Naive B cell (primary cell): Measurements from ENCODE around the gene TSPO2. TPM values are rescaled to one million over a fixed set of nuclear protein-coding genes. Genes with fewer than 3 reads are reported as not detected.

Experiments used
- ATAC-seq, 2 donors: fragments of 150-1000 bp; cut with Tn5 transposase; 2 replicates each; pipeline ENCODE4 v1.10.0; 2021; ENCODE audit warnings: low read depth in 2 of 2, mild to moderate bottlenecking in 2 of 2, moderate library complexity in 2 of 2
- DNase-seq: peaks from one replicate; pipeline ENCODE4 v3.0.0; 2022
- H3K27ac Mint-ChIP-seq, 6 donors: one replicate each; pipeline ENCODE4 v1.8.0; 2020 to 2022; ENCODE audit warnings: mild to moderate bottlenecking in 6 of 6, mixed read lengths in 6 of 6, moderate library complexity in 5 of 6, inconsistent platforms in 2 of 6
- H3K27me3 Mint-ChIP-seq, 3 donors: one replicate each; pipeline ENCODE4 v1.8.0; 2021 to 2022; ENCODE audit warnings: mixed read lengths in 3 of 3, mild to moderate bottlenecking in 1 of 3
- H3K36me3 Mint-ChIP-seq, 2 donors: one replicate each; pipeline ENCODE4 v1.8.0; 2020 to 2022; ENCODE audit warnings: mixed read lengths in 2 of 2, inconsistent platforms in 1 of 2, mild to moderate bottlenecking in 1 of 2
- H3K4me1 Mint-ChIP-seq, 3 donors: one replicate each; pipeline ENCODE4 v1.8.0; 2020 to 2022; ENCODE audit warnings: mixed read lengths in 3 of 3, inconsistent platforms in 1 of 3, mild to moderate bottlenecking in 1 of 3, moderate library complexity in 1 of 3
- H3K4me3 Mint-ChIP-seq, 8 donors: one replicate each; pipeline ENCODE4 v1.8.0; 2020 to 2022; ENCODE audit warnings: mild to moderate bottlenecking in 8 of 8, mixed read lengths in 8 of 8, moderate library complexity in 8 of 8, inconsistent platforms in 2 of 8
- H3K9me3 Mint-ChIP-seq, 7 donors: one replicate each; pipeline ENCODE4 v1.8.0; 2020 to 2022; ENCODE audit warnings: mixed read lengths in 7 of 7, mild to moderate bottlenecking in 5 of 7, inconsistent platforms in 2 of 7, moderate library complexity in 1 of 7
- polyA plus RNA-seq, 6 donors: library from polyadenylated mRNA; unstranded; fragments of 300-500 nt; fragmentation: Illumina TruSeq; gene quantifications; one replicate each; pipeline ENCODE4 v1.2.3, GENCODE V29; 2021; ENCODE audit warnings: low read depth in 6 of 6

Gene TSPO2
- polyA plus RNA-seq, 6 donors from 2014 or later: not detected

DNA sequence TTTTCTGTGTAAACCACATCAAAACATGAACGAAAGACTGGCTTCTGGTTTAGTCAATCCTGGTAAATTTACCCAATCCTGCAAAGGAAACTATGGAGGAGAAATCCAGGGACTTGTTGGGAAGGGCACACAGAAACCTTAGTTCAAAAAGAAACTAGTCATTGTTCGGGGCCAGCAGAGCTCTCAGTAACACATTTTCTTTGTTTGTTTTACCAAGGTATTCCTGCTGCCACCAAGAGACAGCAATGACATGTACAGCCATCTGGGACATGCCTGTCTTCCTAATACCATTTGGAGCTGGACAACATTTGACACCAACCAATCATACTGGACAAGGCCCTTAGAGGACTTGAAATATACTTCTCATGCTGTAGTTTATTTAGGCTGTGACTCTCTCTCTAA is 21.6 kb downstream of the TSPO2 start:
- peaks cover 6 to 8% (median 6%) of the 10 kb centered on the region in 3 donors for H3K4me1 Mint-ChIP-seq
- H3K36me3 Mint-ChIP-seq: peaks cover 10 to 17% of the 10 kb centered on the region in 2 donors

DNA sequence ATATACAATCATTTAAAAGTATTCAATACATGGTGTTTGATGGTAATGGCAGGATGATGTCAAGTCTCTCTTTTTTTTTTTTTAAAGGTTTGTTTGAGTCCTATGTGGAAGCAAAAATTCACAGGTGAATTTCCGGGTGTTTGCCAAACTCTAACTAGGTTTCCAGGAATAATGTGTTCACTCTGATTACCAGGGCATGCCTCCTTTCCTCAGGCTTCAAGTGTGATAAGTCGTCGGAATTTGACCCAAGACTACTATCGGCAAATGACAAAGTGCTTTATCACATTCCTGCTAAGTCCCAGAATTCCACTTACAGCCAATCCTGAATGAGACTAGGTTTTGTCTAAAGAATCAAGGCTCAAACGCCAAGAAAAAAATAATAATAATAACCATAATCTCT is 22.6 kb downstream of the TSPO2 start:
- H3K4me1 Mint-ChIP-seq: peaks cover 6 to 11% (median 8%) of the 10 kb centered on the region in 3 donors
- peaks cover 10 to 17% of the 10 kb centered on the region in 2 donors for H3K36me3 Mint-ChIP-seq
- H3K9me3 Mint-ChIP-seq: no peaks in the 10 kb centered on the region
- DNase-seq (no peak), ATAC-seq (no peak)
- H3K27ac Mint-ChIP-seq: no peak overlapping the region
- no peaks in the 10 kb centered on the region for H3K27me3 Mint-ChIP-seq
- H3K4me3 Mint-ChIP-seq: no peak overlapping the region

More for the DNA sequence above, 21.6 kb downstream of the TSPO2 start:
- DNase-seq (no peak), ATAC-seq (no peak)
- Mint-ChIP-seq H3K27ac (no peak overlapping the region), H3K27me3 (no peaks in the 10 kb centered on the region), H3K4me3 (no peak overlapping the region), H3K9me3 (no peaks in the 10 kb centered on the region)

DNA sequence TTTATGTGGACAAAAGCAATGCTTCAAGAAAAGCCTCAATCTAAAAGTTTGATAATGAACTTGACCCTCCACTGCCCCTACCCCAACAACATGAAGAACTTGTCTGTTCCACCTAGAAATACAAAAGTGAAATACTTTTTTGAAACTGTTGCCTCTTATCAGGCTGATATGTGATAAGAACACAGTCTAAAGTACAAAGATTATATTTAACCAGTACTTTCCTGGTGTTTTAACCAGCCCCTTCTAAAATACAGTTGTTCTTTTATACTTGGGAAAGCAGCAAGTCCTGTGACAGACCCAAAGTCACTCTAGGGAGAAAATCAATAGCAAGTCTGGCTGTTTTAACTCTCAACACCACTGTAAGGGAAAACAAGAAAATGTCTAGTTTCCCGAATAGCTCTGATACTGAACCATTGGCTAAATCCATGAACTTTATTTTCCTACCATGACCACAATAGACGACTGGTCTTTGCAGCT is 23.3 kb downstream of the TSPO2 start:
- peaks cover 10 to 17% of the 10 kb centered on the region in 2 donors for H3K36me3 Mint-ChIP-seq
- no peak for ATAC-seq
- H3K27me3 Mint-ChIP-seq: no peaks in the 10 kb centered on the region
- H3K4me3 Mint-ChIP-seq: no peak overlapping the region
- H3K9me3 Mint-ChIP-seq: no peaks in the 10 kb centered on the region
- DNase-seq: no peak
- H3K27ac Mint-ChIP-seq: no peak overlapping the region
- peaks cover 8 to 15% (median 10%) of the 10 kb centered on the region in 3 donors for H3K4me1 Mint-ChIP-seq

DNA sequence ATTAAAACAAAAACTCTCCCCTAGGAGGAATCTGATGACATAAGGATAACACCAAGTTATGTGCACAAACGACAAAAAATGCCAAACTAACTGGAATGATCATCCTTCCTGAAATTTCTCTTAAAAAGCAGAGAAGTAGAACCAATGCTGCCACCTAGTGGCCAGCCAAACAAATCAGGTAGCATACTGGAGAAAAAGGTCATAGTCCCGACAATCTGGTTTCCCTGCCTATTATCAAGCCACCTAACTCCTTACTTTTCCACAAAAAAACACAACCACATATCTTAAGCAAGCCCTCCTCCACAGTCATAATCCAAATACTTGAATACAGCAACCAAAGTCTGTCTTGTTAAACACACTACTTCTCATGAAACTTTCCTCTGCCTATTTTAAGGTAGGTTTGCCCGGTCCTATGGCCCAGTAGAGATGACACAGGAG is 24.6 kb downstream of the TSPO2 start:
- Mint-ChIP-seq H3K4me3 (peak overlapping the region in 2 of 8 donors; percentile 14 to 60), H3K36me3 (peaks cover 10 to 17% of the 10 kb centered on the region in 2 donors)

DNA sequence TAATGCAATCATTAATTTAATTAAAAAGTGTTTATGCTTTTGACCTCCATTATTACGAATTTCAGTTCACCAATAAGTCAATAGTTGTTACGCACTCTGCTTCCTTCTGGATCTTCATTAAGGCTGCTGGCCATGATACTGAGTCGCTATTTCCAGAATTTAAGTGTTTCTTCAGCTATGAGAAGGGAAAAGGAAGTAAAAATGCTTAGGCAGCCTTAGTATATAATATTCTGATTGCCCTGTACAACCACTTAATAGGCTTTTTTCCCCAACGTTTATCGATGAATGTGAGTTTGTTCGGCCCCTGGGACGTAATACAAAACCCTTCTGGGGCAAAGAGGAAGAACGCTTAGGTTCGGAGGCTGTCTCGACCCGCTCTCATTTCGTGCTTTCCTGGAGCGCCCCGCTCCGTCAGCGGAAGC is 29.2 kb downstream of the TSPO2 start:
- DNase-seq (no peak), ATAC-seq (peak; percentile 6 to 11)
- peak overlapping the region; percentile 97 to 98 (median 98) for H3K27ac Mint-ChIP-seq
- H3K27me3 Mint-ChIP-seq: no peaks in the 10 kb centered on the region
- no peaks in the 10 kb centered on the region for H3K9me3 Mint-ChIP-seq
- peaks cover 36 to 54% (median 50%) of the 10 kb centered on the region in 3 donors for H3K4me1 Mint-ChIP-seq
- H3K4me3 Mint-ChIP-seq: peak overlapping the region; percentile 91 to 99 (median 98)
- H3K36me3 Mint-ChIP-seq: peaks cover 4 to 15% of the 10 kb centered on the region in 2 donors

More for the DNA sequence above, 24.6 kb downstream of the TSPO2 start:
- Mint-ChIP-seq H3K9me3 (no peaks in the 10 kb centered on the region), H3K27me3 (no peaks in the 10 kb centered on the region), H3K4me1 (peaks cover 15 to 26% (median 23%) of the 10 kb centered on the region in 3 donors), H3K27ac (peak overlapping the region in 2 of 6 donors; percentile 71 to 79)
- ATAC-seq (no peak), DNase-seq (peak; percentile 50)

DNA sequence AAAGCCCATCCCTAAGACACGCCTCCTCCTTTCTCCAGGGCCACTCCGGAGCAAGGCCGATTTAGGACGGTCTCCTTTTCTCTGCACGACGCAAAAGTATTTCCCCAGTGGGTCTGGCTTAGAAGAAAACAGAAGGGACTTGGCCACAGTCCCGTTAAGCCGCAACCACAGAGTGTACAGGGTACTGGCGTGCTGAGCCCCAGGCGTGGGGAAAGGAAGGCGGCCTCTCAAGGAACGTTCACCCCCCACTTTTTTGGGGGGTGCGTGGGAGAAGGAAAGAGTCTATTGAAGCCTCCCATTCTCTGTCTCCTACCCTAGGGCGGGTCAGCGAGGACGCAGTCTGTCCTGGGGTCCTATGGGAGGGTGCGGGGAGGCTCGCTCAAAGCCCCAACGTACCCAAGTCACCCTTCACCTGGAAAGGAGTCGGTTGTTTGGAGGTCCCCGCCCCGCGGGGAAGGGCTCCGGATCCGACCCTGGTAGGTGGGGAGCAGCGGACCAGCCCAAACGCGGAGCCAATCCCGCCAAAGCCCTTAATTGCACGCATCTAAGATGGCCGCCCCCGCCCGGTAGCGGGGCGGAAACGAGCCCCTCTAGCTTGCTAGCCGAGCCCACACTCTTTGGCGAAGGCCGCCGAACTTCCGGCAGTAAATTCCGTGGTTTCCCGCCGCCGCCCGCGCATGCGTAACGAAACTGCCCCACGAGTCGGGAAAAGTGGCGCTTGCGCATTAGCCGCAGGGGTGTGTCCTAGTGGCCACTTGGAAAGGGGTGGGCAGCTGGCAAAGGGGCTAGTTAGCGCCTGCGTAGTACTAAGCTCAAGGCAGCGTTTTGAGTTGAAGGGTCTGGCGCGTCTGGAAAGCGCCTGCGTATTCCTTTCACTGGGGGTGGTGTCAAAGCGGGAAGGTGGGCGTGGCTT is 29.9 kb downstream of the TSPO2 start, which contains the start of gene OARD1:
Gene OARD1, minus strand, starts transcription at position 434 of the 913 bp plus-strand sequence. CDS start 722 bp downstream, outside the sequence.
- H3K27ac Mint-ChIP-seq: peak within 1 kb of the TSS; percentile 97 to 98 (median 98)
- H3K9me3 Mint-ChIP-seq: no peaks in the 10 kb centered on the region

DNA sequence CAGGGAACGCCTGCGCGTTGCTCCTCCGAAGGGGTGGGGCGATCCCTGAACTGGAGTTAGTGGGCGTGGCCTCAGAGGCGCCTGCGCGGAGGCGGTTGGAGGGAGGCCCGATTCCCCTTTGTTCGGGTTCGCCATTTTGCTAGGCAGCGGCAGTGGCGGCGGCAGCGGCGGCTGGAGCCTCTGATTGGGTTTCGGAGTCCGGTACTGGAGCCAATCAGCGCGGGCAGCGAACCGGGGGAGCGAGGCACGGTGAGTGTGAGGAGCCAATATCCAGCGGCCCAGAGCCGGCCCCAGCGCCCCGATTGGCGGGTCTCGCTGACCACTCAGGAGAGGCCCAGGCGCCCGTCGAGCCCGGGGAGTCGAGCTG is 30.6 kb downstream of the TSPO2 start, which contains the start of gene NFYA:
Gene NFYA, plus strand, starts transcription at position 139 of the 367 bp plus-strand sequence. CDS start 6,116 bp downstream, outside the sequence.
- Mint-ChIP-seq H3K4me1 (peaks cover 34 to 51% (median 44%) of the 10 kb centered on the region in 3 donors), H3K27me3 (no peaks in the 10 kb centered on the region), H3K36me3 (peaks cover 0 to 2% of the 10 kb centered on the region in 2 donors), H3K4me3 (peak within 1 kb of the TSS; percentile 92 to 99 (median 98)), H3K27ac (peak within 1 kb of the TSS; percentile 97 to 99 (median 98)), H3K9me3 (no peaks in the 10 kb centered on the region)
- ATAC-seq (peak; percentile 64 to 66), DNase-seq (peak; percentile 100)

More for the DNA sequence above, 29.9 kb downstream of the TSPO2 start, which contains the start of gene OARD1:
- ATAC-seq: peak; percentile 68 to 74
- Mint-ChIP-seq H3K27me3 (no peaks in the 10 kb centered on the region), H3K36me3 (peaks cover 0 to 9% of the 10 kb centered on the region in 2 donors), H3K4me3 (peak within 1 kb of the TSS; percentile 91 to 99 (median 98)), H3K4me1 (peaks cover 32 to 51% (median 44%) of the 10 kb centered on the region in 3 donors)
- peak; percentile 99 for DNase-seq

DNA sequence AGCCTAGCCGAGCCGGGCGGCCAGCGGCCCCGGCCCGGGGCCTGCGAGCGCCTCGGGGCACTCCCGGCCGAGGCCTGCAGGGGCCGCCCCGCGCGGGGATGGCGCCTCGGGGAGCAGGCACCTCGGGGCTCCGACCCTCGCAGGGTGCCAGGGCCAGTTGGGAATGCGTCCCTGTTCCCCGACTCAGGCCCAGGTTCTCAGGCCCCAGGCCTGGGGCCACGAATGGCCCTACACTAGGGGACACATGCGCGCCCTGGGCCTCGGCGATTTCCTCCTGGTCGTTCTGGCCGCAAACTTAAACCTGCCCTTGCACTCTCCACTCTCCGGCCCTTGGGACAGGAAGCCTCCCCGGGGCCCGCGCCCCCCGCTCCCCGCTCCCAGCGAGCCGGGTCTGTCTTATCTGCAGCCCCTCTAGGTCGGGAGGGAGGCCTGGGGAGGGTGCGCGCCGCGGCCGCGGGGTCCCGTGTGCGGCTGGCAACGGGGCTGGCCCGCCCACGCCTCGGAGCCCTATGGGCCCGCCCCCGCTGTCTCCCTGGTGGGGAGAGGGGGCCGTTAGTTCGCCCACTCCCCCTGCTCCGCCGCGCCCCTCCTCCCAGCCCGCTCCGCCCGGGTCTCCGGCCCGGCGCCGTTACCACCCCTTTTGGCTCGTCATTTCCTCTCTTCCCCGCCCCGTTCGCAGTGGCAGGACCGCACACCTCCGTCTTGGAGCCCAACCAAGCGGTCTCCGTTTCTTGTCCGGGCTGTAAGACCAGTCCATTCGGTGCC is 31.1 kb downstream of the TSPO2 start:
- ATAC-seq: peak; percentile 18 to 26
- peak; percentile 79 for DNase-seq
- Mint-ChIP-seq H3K4me3 (peak overlapping the region; percentile 92 to 99 (median 98)), H3K9me3 (no peaks in the 10 kb centered on the region), H3K4me1 (peaks cover 34 to 51% (median 44%) of the 10 kb centered on the region in 3 donors), H3K36me3 (no peaks in the 10 kb centered on the region), H3K27ac (peak overlapping the region; percentile 97 to 99 (median 98)), H3K27me3 (no peaks in the 10 kb centered on the region)

DNA sequence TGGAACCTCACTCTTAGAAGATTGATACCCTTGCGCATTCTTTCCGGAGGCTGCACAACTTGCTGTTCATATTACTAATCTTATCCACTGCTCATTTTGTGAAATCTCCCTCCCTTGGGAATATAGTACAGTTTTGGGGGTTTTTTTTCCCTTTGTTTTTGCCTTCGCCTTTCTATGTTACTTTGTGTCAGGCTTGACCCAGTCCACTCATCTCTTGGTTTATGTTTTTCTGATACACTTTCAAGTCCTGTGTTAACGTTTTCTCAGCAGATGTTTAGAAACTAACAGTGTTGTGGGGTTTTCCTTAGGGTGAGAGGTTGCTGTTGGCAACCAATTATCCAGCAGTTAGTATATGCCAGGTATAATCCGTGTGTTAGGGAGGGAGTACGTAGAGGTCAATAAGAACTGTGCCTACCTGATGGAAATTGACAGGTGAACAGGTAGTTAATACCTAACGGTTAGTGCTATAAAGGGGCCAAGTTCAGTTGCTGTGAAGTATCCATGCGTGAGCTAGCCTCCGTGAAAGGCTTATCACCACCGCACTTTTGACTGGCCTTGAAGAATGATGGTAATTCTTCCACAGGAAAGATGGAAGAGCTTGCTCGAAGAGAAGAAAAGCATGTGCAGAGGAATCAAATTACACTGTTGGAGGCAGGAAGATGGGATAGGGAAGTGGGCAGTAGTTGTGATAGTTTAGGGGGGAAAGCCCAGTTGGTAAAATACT is 31.9 kb downstream of the TSPO2 start:
- Mint-ChIP-seq H3K4me1 (peaks cover 34 to 55% (median 44%) of the 10 kb centered on the region in 3 donors), H3K27me3 (no peaks in the 10 kb centered on the region), H3K36me3 (peaks cover 3 to 4% of the 10 kb centered on the region in 2 donors), H3K9me3 (no peaks in the 10 kb centered on the region), H3K4me3 (peak overlapping the region; percentile 92 to 99 (median 96)), H3K27ac (peak overlapping the region; percentile 97 to 99 (median 98))
- DNase-seq: peak; percentile 12
- no peak for ATAC-seq

DNA sequence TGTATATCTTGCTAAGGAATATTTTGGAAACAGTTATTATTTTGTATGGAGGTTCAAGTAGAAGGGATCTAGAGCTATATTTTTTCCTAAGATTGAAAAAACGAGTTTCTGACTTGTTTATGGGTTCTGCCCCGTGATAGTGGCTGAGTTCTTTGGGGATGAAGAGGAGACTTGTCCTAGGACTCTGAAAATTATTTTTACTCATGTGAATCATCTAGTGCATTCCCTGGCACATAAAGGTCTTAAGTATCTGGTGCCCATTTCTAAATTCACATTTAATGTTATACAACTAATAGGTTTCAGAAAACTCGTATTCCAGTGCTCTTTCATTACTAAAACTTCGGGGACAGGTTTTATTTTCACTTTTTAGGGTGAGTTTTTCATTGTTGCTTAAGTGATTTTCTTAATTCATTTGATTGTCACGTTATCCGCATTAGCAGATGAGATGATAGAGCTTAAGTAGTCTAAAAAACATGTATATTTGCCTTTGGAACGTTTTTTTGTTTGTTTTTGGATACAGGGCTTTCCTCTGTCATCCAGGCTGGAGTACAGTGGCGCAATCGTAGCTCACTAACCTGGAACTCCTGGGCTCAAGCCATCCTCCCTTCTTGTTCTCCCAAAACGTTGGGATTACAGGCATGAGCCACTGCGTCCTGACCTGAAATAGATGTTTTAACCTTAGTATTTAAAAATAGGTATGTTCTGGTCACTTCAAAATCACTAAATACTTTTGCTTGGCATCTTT is 32.6 kb downstream of the TSPO2 start:
- Mint-ChIP-seq H3K9me3 (no peaks in the 10 kb centered on the region), H3K27me3 (no peaks in the 10 kb centered on the region), H3K4me3 (peak overlapping the region; percentile 92 to 99 (median 96)), H3K4me1 (peaks cover 34 to 57% (median 44%) of the 10 kb centered on the region in 3 donors), H3K36me3 (peaks cover 8 to 9% of the 10 kb centered on the region in 2 donors), H3K27ac (peak overlapping the region; percentile 97 to 99 (median 98))
- DNase-seq (no peak), ATAC-seq (no peak)

DNA sequence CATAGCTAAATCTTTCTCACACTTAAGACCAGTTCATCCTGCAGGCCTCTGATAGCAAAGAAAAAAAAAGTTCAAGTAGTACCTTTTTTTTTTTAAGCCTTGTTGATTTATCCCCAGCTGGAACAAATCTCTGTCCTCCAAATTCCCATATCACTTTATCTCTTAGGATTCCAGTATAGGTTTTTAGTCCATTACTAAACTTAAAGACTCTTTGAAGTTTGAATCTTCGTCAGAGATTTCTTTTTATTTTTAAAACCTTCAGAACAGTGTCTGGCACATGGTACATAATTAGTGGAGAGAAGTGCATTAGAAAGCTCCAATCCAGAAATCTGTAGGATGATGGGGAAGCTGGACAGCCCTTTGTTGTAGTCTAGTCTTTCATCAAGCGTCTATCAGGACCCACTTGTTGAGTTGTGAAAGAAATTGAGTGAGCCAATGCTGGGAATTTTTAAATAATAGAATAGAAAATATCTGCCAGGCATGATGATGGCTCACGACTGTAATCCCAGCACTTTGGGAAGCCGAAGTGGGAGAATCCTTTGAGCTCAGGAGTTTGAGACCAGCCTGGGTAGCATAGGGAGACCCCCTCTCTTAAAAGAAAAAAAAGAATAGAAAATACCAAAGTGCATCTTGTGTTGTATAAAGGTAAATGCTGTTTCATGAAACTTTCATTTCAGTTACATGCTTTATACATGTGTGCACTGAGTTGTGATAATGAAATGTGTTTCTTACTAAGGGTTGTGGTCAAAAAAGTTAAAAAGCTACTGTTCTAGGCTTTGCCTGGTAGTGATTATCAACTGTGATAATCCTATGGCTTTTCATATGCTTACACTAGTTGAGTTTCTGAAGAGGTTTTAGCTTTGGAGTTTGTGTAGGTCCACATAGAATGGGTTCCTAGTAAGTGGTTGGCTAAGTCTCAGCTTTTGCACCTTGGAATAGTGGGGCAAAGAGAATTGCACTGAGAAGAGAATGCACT is 33.7 kb downstream of the TSPO2 start:
- Mint-ChIP-seq H3K4me1 (peaks cover 39 to 62% (median 47%) of the 10 kb centered on the region in 3 donors), H3K27me3 (no peaks in the 10 kb centered on the region), H3K9me3 (no peaks in the 10 kb centered on the region), H3K27ac (peak overlapping the region; percentile 76 to 99 (median 96)), H3K36me3 (peaks cover 8 to 17% of the 10 kb centered on the region in 2 donors), H3K4me3 (peak overlapping the region in 6 of 8 donors; percentile 3 to 99 (median 94))
- no peak for ATAC-seq
- no peak for DNase-seq
